ELF-1 (cell line): ENCODE measurements around the gene IFNE.
"Not testable (repeated sequence)": the region's sequence is repeated elsewhere in the genome, so short reads cannot be mapped to it uniquely, and the experiment has no call there.

Experiments
- DNase-seq: peaks from one replicate; pipeline ENCODE4 v3.0.0-alpha.2; 2016; ENCODE audit warnings: low read depth, low spot score

IFNE gene

DNA sequence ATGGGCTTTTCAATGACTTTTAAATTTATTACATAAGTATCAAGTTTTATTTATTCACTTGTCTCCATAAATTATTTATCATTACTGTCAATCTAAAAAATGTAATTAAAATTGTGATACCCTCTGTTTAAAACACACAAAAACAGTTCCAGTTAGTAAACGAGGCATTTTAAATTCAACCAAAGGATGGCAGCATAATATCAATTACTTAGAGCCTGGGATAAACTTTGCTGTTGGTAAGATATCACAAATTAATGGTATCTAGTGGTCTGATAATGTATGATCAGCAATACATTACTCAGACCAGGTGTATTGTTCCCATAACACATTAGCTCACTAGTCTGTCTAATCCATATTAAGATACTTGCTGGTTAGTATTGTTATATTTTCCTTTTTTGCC is 9.6 kb upstream of the IFNE start:
- DNase-seq: no peak

- no peak for DNase-seq
Measured at GRCh38 chr9:21481470-21482056, 550 bp downstream of the IFNE start.

GRCh38 chr9:21479152-21479702 is 2.9 kb downstream of the IFNE start:
- DNase-seq: no peak

GRCh38 chr9:21477466-21477865 is 4.6 kb downstream of the IFNE start:
- no peak for DNase-seq

- DNase-seq: no peak
Measured at GRCh38 chr9:21473236-21473635, 8.9 kb downstream of the IFNE start.

DNA sequence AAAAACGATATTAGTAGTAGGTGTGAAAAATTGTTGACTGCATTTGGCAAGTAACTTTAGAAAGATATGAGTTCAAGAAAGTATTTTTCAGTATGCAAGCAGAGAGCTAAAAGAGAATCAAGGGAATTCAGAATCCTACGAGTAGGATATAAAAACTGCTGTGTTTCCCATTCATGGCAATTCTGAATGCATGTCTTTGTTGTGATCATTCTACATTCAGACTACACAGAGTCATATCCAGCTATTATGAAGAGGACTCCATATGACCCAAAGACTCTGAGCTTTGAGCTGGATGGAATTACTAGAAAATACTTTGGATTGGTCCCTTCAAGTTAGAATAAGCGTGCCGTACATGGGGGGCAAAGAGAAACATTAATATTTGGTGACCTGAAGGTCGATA is 12.0 kb downstream of the IFNE start:
- no peak for DNase-seq

DNA sequence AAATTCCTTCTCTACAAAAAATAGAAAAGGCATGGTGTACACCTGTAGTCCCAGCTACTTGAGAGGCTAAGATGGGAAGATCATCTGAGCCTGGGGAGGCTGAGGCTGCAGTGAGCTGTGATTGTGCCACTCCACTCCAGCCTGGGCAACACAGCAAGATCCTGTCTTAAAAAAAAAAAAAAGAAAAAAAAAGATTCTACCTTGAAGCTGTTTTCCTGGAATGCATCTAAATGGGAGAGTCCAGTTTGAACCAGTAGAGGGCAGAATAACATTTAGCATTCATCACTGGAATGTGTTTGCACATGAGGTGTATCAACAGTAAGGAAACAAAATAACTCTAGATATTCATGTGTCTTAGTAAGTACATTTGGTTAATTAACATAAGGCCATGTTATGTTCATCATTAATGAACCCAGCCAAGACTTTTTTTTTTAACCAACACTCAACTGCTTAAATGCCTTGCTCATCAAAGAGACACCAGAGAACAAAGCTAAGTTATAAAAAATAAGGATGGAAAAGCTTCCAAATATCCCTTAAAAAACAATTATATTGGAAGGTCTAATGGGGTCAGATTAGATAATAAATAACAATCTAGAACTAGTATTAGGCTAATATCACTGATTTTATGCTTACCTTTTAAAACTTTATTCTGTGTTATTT is 16.1 kb downstream of the IFNE start:
- peak; percentile 18 for DNase-seq

DNA sequence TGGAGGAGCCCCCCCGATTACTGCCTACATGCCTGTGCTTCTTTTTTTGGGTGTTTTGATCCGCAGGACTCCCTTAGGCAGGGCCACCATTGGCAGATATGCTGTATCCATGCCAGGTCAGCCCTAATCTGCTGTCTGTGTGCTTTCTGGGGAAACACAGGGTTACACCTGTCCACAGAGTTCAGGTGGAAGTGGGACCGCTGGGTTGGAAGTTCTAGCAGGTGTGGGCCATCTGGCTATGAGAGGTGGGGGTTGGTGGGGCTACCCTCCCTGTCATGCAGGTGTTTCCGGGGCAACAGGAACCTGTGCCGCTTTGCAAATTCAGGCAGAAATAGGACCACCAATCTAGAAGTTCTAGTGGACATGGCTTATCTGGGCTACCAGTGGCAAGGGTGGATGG is 17.0 kb downstream of the IFNE start:
- no peak for DNase-seq

GRCh38 chr9:21461377-21461776 is 20.7 kb downstream of the IFNE start:
- DNase-seq: no peak

- peak; percentile 48 for DNase-seq
Measured at GRCh38 chr9:21455320-21455719, 26.8 kb downstream of the IFNE start.

DNA sequence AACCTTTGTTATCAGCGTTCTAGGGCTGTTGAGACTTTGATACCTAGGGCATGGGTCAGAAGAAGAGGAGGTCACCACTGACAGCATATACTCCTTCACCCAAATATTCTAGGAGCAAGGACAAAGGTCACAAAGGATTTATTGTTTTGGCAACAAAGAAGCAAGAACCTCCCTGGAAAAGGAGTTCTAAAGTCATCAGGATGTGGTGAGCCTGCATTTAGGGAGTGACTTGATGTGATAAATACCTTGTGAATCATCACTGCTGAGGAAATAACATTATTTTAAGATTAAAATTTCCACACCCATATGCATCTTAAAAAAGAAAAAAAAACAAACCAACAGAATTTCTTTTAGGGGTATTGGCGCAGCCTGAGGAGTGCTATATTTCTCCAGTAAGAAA is 28.0 kb downstream of the IFNE start:
- DNase-seq: no peak

DNA sequence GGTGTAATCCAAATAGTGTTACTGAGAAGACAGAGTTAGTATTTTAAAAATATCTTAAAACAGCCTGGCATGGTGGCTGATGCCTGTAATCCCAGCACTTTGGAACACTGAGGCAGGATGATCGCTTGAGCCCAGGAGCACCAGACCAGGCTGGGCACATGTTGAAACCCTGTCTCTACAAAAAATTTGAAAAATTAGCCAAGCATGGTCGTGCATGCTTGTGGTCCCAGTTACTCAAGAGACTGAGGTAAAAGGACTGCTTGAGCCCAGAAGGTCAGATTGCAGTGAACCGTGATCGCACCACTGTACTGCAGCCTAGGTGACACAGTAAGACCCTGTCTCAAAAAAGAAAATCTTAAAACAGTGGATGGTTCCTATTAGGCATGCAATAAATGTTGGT is 29.4 kb downstream of the IFNE start:
- DNase-seq: no peak

GRCh38 chr9:21450733-21451394 is 31.2 kb downstream of the IFNE start:
- no peak for DNase-seq

DNA sequence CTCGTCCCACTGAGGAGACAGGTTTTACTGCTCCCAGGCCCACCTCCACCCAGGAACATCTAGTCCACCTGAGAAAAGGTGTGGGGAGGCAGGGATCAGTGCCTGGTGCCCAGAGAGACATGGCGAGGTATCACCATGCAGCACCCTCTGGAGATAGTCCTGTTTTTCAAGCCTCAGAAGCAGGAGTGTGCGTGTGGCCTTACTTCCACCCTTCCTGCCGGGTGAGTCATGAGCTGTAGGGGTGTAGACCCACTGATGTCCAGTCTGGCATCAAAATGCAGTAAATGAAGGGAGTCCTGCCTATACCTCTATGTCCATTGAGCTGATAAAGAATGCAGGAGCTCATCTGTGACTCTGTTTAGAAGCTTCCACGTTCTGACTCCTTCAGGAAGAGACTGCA is 32.8 kb downstream of the IFNE start:
- not testable (repeated sequence) for DNase-seq

GRCh38 chr9:21443849-21444625 is 38.1 kb downstream of the IFNE start:
- no peak for DNase-seq

DNA sequence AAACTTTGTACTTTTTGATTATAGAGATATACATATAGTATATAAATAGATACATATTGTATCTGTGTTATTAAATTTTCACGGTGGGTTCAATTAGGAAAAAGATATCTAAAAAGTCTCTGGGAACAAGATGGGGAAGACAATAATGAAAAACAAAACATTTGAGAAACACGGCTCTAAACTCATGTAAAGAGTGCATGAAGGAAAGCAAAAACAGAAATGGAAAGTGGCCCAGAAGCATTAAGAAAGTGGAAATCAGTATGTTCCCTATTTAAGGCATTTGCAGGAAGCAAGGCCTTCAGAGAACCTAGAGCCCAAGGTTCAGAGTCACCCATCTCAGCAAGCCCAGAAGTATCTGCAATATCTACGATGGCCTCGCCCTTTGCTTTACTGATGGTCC is 42.0 kb downstream of the IFNE start, which contains the start of gene IFNA1:
Gene IFNA1, plus strand, starts transcription at position 301 of the 400 bp plus-strand sequence. Its CDS starts 69 bp downstream, at position 370.
- DNase-seq: no peak

DNA sequence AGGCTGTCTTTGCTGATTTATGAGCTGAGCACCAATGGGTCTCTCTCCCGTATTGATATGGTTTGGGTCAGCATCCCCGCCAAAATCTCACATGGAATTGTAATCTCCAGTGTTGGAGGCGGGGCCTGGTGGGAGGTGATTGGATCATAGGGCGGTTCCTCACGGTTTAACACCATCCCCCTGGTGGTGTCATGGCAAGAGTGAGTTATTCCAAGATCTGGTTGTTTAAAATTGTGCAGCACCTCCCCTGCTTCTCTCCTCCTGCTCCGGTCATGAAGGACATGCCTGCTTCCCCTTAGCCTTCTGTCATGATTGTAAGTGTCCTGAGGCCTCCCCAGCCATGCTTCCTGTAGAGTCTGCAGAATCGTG is 47.1 kb downstream of the IFNE start:
- DNase-seq: not testable (repeated sequence)

DNA sequence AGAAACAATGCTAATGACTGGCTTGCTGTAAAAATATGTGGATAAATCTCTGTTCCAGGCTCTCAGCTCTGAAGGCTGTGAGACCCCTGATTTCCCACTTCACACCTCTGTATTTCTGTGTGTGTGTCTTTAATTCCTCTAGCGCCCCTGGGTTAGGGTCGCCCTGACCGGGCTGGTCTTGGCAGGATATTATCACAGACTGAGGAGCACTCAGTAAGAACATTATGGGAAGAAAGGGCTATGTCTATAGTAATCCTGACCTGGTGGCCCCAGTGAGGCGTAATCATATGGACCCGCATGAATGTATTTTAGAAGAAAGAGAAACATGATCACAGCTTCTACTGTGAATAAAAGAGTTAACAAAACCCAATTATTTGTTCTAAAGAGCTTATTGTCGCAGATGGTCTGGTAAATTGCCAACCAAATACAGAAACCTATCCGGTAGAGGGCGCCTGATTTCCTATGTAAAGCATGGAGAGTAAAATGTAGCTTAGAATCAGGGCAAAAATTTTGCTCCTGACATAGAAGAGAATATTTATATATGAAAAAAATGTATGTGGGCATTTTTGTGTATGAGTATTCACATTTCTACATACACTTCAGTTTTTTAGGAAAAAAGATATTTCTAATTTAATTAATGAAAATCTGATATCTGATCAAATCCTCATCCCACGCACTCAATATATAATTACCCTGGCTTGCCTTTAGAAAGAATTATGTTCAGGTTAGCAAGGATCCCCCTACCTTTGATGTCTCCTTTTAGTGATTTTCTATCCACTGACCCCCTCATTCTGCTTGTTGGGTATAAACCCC is 47.7 kb downstream of the IFNE start:
- no peak for DNase-seq

DNA sequence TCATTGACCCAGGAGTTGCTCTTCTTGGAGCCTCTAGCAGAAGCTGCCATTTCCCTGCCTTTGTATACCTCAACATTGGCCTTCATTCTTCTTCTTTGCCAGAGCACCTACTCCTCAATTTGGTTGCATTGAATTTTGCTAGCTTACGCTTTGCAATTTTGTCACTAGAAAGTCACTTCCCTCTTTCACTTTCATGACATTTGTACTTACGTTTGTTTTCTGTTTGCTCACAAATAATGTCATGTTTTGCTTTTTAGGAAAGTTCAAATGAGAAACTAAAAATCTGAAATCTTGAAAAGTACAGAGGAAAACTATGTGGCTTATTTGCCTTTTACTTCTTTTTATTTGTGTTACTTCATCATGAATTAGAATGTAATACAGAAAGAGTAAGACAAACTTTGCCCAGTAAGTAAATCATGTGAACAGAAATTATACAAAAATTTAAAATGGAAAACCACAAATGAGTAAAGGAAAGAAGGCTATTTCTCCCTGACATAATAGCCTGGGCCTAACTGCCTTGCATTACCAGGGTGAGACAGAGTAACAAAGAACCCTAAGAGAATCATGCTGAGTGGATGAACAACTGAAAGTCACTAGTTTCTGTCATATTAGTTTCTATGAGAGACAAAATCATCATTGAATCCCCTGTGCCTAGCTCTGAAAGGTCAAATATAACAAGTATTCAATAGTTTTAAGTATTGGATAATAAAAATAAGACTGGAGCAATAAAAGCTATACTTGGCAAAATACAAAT is 49.3 kb downstream of the IFNE start:
- no peak for DNase-seq
